ENCODE results near the gene DMAC2L. TPM values are rescaled to one million over a fixed set of nuclear protein-coding genes. Genes with fewer than 3 reads are reported as not detected.
"Not testable (repeated sequence)": the region's sequence is repeated elsewhere in the genome, so short reads cannot be mapped to it uniquely, and the experiment has no call there.

The DMAC2L gene
- total RNA-seq, 1 experiment from 2014 or later: 8.9 TPM

GRCh38 chr14:50354527-50354926 is 42.4 kb downstream of the DMAC2L start:
- DNase-seq (ENCODE audit: low read depth): no peak

- DNase-seq (ENCODE audit: low read depth): no peak
These were observed 43.6 kb downstream of the DMAC2L start for GRCh38 chr14:50355692-50356091.

DNA sequence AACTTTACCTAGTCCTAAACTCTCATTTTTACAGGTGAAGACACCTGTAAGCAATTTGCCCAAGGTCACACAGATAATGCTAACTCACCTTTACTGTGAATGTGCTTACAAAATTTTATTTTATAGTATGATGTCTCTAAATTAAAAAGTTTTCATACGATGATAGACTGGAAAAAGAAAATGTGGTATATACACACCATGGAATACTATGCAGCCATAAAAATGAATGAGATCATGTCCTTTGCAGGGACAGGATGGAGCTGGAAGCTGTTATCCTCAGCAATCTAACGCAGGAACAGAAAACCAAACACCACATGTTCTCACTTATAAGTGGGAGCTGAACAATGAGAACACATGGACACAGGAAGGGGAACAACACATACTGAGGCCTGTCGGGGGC is 44.2 kb downstream of the DMAC2L start:
- not testable (repeated sequence) for DNase-seq (ENCODE audit: low read depth)

DNA sequence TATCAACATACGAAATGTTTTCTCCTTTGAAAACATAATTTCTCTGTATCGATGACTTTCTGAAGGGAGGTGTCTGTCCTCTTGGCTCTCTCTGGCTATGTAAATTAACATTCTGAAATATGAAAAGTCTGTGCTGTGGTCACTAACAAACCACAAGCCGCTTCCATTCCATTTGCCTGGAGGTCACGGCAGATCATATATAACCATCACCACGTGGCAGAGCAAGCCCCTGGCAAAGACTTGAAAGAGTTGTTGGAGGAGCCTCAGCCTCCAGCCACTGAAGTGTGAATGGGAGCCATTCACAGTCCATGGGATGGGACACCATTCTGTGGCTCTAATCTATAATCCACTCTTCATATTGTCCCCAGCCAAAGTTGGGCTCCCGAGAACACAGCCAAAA is 45.0 kb downstream of the DMAC2L start:
- no peak for DNase-seq (ENCODE audit: low read depth)

DNA sequence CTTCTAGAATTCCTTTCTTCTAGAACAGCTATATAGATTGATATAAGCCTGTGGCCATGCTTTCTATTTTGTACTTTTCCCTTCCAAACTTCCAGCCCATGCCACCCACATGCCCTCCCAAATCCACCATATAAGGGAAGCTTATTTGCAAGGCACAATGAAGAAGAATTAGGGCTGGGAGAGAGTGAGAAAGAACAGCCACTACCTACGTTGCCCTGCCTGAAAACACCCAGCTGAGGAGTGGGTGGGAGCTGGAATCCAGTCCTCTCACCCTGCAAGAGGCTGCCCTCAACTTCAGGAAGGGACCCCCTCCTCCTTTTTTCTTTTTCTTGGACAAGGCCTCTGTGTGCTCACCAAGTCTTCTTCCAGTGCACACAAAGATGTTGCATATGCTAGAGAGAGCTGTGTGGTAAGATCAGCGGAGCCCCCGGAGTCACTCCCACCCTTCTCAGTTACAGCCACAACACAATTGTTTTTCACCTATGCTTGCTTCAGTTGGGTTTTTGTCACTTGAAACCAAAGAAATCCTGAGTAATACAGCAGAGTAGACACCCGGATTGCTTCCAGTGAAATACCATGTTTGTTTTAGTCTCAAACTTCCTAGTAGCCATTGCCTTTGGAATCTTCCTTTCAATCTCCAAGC is 45.8 kb downstream of the DMAC2L start:
- no peak for DNase-seq (ENCODE audit: low read depth)

GRCh38 chr14:50359631-50360030 is 47.5 kb downstream of the DMAC2L start:
- no peak for DNase-seq (ENCODE audit: low read depth)

GRCh38 chr14:50360093-50360492 is 48.0 kb downstream of the DMAC2L start:
- no peak for DNase-seq (ENCODE audit: low read depth)

GRCh38 chr14:50360851-50361250 is 48.7 kb downstream of the DMAC2L start:
- DNase-seq (ENCODE audit: low read depth): no peak

DNA sequence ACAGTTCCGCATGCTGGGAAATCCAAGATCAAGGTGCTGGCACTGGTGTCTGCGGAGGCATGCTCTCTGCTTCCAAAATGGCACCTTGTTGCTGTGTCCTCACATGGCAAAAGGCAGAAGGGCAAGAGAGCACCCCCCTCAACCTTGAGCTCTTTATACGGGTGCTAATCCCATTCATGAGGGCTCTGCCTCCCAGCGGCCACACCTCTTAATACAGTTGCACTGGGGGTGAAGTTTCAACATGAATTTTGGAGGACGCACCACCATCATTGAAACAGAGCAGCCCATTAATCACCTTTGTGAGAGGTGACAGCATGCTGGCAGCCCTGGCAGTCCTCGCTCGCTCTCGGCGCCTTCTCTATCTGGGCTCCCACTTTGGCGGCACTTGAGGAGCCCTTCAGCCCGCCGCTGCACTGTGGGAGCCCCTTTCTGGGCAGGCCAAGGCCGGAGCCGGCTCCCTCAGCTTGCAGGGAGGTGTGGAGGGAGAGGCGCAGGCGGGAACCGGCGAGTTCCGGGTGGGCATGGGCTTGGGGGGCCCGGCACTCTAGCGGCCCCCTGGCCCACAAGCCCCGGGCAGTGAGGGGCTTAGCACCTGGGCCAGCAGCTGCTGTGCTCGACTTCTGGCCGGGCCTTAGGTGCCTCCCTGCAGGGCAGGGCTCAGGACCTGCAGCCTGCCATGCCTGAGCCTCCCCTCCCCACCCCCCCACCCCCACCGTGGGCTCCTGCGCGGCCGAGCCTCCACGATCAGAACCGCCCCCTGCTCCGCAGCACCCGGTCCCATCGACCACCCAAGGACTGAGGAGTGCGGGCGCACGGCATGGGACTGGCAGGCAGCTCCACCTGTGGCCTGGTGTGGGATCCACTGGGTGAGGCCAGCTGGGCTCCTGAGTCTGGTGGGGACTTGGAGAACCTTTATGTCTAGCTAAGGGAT is 49.6 kb downstream of the DMAC2L start:
- not testable (repeated sequence) for DNase-seq (ENCODE audit: low read depth)

GRCh38 chr14:50362764-50363713 is 50.9 kb downstream of the DMAC2L start:
- DNase-seq (ENCODE audit: low read depth): no peak

- peak; percentile 78 for DNase-seq (ENCODE audit: low read depth)
These were observed 51.6 kb downstream of the DMAC2L start for GRCh38 chr14:50363714-50364111.

DNA sequence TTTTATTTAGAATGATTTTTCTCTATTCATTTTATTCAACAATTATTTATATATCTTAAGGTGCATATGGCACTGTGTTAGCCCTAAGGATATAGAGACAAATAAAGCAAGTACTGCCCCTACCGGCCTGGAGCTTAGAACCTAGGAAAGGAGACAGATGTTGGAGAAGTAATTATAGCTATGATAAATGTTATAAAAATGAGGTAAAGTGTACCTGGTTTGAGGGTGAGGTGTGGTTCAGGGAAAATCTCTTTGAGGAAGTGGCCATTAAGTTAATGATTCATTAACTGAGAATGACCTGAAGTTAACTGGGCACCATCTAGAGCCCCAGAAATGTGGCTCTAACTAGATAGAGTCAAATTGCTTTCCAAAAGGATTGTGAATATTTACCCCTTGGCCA is 52.7 kb downstream of the DMAC2L start:
- DNase-seq (ENCODE audit: low read depth): no peak

- not testable (repeated sequence) for DNase-seq (ENCODE audit: low read depth)
These were observed 53.4 kb downstream of the DMAC2L start for GRCh38 chr14:50365572-50365971.

GRCh38 chr14:50366115-50366514 is 54.0 kb downstream of the DMAC2L start:
- peak; percentile 28 for DNase-seq (ENCODE audit: low read depth)

DNA sequence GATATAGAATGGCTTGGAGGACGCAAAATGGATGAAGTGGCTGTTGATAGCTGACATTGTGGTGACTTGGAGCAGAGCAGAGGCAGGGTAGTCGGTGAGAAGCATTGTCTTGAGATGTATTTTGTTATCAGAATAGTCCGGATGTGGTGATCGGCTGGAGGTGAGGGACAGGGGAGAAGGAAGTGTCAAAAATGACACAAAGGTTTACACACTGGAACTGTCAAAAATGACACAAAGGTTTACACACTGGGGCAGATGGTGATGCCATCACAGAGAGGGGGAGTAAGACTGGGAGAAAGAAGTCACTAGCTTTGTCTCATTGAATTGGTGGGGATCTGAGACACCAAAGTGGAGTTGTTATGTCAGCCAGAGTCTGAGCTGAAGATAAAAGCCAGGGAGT is 54.5 kb downstream of the DMAC2L start:
- no peak for DNase-seq (ENCODE audit: low read depth)

DNA sequence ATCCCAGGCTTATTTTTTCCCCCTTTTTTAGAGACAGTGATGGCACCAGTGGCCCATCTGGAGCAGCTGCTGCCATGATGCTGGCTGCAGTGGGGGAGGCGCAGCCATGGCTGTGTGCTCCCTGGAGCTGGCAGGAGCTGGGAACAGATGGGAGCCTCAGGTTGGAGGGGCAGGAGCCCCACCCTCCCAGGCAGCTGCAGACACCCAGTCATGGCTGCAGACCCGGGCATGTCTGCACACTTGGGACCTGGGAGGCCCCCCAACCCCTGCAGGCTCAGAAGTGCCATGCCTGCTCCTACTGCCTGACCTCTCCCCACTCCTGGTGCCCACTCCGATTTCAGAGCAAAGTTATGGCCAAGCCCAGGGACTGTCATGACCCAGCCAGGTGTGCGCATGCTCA is 59.4 kb downstream of the DMAC2L start:
- no peak for DNase-seq (ENCODE audit: low read depth)

- no peak for DNase-seq (ENCODE audit: low read depth)
These were observed 61.8 kb downstream of the DMAC2L start for GRCh38 chr14:50373959-50374358.

- DNase-seq (ENCODE audit: low read depth): no peak
These were observed 63.6 kb downstream of the DMAC2L start for GRCh38 chr14:50375760-50376159.
